ENCODE results near the gene PLXNB1.

GRCh38 chr3:48402281-48402732, 27.6 kb downstream of the PLXNB1 start:
- TF ChIP-seq CTCF (IDR thresholded peaks at IDR 0.05) = no peak
- no peak for TF ChIP-seq POLR2A (IDR thresholded peaks at IDR 0.05)
